Right lobe of liver (tissue), 4 donors: Measurements from ENCODE around the gene SHC2.

Experiments used
- CTCF ChIP-seq, 4 donors: fragments of 200-600 bp in 3 of 4; fragments of 450-650 bp in 1 of 4; IDR thresholded peaks; one replicate each; pipeline versions ENCODE4 v1.5.1 to v1.8.0; 2016 to 2022; ENCODE audit warnings: antibody characterized with exemption in 4 of 4, mild to moderate bottlenecking in 2 of 4
- POLR2A ChIP-seq: fragments of 450-650 bp; IDR thresholded peaks from one replicate; pipeline ENCODE4 v1.6.1; 2017; ENCODE audit warnings: antibody characterized with exemption, mild to moderate bottlenecking
- donor health status: DM: no; HTN: no; CAD: no.
- donor health status: DM: no; HTN: no; CAD: no.
- donor health status: DM: no; HTN: yes; CAD: no.

- TF ChIP-seq CTCF (IDR thresholded peaks at IDR 0.05) (no peak), POLR2A (no peak)
Measured at GRCh38 chr19:392375-392970, 68.4 kb downstream of the SHC2 start.
